ENCODE measurements around the gene NUDT21.

DNA sequence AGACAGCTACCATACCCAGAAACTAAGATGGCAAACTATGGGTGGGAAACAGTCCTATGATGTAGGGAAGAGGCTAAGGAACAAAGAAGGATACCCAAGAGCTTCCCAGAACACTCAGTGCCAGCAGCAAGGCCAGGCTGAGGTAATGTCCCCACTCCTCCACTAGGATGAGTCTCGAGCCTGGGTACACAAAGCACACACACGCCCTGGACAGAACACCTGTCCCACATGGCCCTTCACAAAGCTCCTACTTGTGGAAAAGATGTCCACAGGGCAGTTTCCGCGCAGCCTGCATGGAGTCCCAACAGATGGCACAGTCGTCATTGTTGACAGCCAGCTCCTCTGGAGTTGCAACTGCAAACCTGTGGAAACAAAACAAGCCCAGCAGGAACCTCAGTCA lies 49.6 kb downstream of the NUDT21 start:
- TF ChIP-seq CTCF (conservative IDR thresholded peaks at IDR 0.05) (peak; percentile 50; the same call in 1 of the 2 replicates), EZH2 (IDR thresholded peaks at IDR 0.05; ENCODE audit: low read depth) (no peak)
